Lower leg skin (tissue), 3 donors: Measurements from ENCODE around the gene MUC4.

Experiments used
- POLR2A ChIP-seq, 2 donors: fragments of 450-650 bp; IDR thresholded peaks; one replicate each; pipeline ENCODE4 v1.6.1; 2016 to 2017; ENCODE audit warnings: antibody characterized with exemption in 2 of 2, mild to moderate bottlenecking in 1 of 2, moderate library complexity in 1 of 2
- TF ChIP-seq, protein P1 (sequence below), 3 donors: fragments of 450-650 bp; IDR thresholded peaks; one replicate each; pipeline ENCODE4 v1.5.1; 2016; ENCODE audit warnings: antibody characterized with exemption in 3 of 3, mild to moderate bottlenecking in 3 of 3, moderate library complexity in 2 of 3

DNA sequence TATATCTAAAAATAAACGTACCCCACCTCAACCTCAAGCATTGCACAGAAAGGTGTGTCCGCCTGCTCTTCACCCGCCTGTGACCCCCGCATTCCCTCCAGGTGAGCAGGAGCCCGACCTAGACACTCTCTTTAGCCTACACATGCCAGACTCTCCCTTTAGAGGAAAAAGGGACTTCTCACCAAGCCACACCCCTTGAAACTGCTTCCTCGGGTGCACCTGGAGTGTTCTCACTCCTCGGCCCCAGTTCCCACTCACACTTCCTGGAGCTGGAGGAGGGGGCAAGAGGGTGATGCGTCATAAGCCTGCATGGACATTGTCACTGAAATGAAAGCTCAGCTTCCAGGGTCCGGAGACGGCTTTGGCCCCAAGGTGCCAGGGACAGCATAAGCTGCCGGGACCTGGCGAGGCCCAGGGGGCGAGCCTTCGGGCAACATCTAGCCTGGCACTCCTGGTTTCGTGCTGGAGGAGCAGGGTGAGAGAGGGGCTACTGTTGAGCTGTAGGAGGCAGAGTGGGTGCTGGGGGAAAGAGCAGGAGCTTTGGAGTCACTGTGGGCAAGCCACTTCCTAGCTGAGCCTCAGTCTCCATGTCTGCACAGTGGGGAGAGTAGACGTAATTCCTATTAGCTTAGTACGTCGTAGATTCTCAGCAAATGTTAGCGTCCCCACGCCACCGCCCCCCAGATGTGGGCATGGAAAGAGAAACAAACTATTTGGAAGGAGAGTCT, 9.8 kb upstream of the MUC4 start:
- TF ChIP-seq POLR2A (IDR thresholded peaks at IDR 0.05) = no peak
- TF ChIP-seq, protein P1, sequence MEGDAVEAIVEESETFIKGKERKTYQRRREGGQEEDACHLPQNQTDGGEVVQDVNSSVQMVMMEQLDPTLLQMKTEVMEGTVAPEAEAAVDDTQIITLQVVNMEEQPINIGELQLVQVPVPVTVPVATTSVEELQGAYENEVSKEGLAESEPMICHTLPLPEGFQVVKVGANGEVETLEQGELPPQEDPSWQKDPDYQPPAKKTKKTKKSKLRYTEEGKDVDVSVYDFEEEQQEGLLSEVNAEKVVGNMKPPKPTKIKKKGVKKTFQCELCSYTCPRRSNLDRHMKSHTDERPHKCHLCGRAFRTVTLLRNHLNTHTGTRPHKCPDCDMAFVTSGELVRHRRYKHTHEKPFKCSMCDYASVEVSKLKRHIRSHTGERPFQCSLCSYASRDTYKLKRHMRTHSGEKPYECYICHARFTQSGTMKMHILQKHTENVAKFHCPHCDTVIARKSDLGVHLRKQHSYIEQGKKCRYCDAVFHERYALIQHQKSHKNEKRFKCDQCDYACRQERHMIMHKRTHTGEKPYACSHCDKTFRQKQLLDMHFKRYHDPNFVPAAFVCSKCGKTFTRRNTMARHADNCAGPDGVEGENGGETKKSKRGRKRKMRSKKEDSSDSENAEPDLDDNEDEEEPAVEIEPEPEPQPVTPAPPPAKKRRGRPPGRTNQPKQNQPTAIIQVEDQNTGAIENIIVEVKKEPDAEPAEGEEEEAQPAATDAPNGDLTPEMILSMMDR (IDR thresholded peaks at IDR 0.05) = no peak
